Chondrocyte (in vitro differentiated cells): Measurements from ENCODE around the gene MYH10. TPM values are rescaled to one million over a fixed set of nuclear protein-coding genes. Genes with fewer than 3 reads are reported as not detected.

ENCODE experiments used
- DNase-seq: peaks from one replicate; pipeline ENCODE4 v3.0.0; 2021; ENCODE audit warnings: mixed read lengths, low spot score
- H3K27ac Mint-ChIP-seq: one replicate; pipeline ENCODE4 v1.8.0; 2021; ENCODE audit warnings: mild to moderate bottlenecking, moderate library complexity, mixed read lengths; ENCODE audit not compliant: unreplicated experiment
- H3K27me3 Mint-ChIP-seq: 2 replicates; pipeline ENCODE4 v1.8.0; 2021; ENCODE audit warnings: low read depth, mixed read lengths
- H3K36me3 Mint-ChIP-seq: 2 replicates; pipeline ENCODE4 v1.8.0; 2021; ENCODE audit warnings: low read depth, mixed read lengths
- H3K4me1 Mint-ChIP-seq: 2 replicates; pipeline ENCODE4 v1.8.0; 2021; ENCODE audit warnings: low read depth, mild to moderate bottlenecking, mixed read lengths
- H3K4me3 Mint-ChIP-seq: one replicate; pipeline ENCODE4 v1.8.0; 2021; ENCODE audit warnings: mild to moderate bottlenecking, moderate library complexity, mixed read lengths; ENCODE audit not compliant: unreplicated experiment
- H3K9me3 Mint-ChIP-seq: 2 replicates; pipeline ENCODE4 v1.8.0; 2021; ENCODE audit warnings: low read depth, mixed read lengths
- CTCF ChIP-seq: fragments of 200-600 bp; sonication (generic); IDR thresholded peaks from 2 replicates; pipeline ENCODE4 v1.5.0; 2021; ENCODE audit warnings: antibody characterized with exemption, mild to moderate bottlenecking, moderate library complexity
- total RNA-seq: library from RNA; stranded (reverse); gene quantifications from 3 replicates; pipeline ENCODE4 v1.2.1, GENCODE V29; 2021

Gene MYH10
- total RNA-seq, 1 donor from 2014 or later, result 296 TPM

- peak overlapping the region; percentile 66 for H3K27ac Mint-ChIP-seq
- no peak overlapping the region for H3K4me3 Mint-ChIP-seq
- peaks cover 32% of the 10 kb centered on the region for H3K36me3 Mint-ChIP-seq
- TF ChIP-seq CTCF, result no peak
- no peak for DNase-seq
- no peaks in the 10 kb centered on the region for H3K27me3 Mint-ChIP-seq
- peaks cover 31% of the 10 kb centered on the region for H3K4me1 Mint-ChIP-seq
- no peaks in the 10 kb centered on the region for H3K9me3 Mint-ChIP-seq
These were observed 161.5 kb downstream of the MYH10 start for GRCh38 chr17:8468980-8469379.

- Mint-ChIP-seq H3K9me3 (no peaks in the 10 kb centered on the region), H3K4me1 (peaks cover 40% of the 10 kb centered on the region), H3K27me3 (no peaks in the 10 kb centered on the region), H3K27ac (peak overlapping the region; percentile 66), H3K36me3 (peaks cover 29% of the 10 kb centered on the region), H3K4me3 (no peak overlapping the region)
- no peak for DNase-seq
- no peak for TF ChIP-seq CTCF
These were observed 162.4 kb downstream of the MYH10 start for GRCh38 chr17:8468127-8468526.

- no peak for DNase-seq
- Mint-ChIP-seq H3K4me1 (peaks cover 46% of the 10 kb centered on the region), H3K27me3 (no peaks in the 10 kb centered on the region), H3K36me3 (peaks cover 29% of the 10 kb centered on the region), H3K9me3 (no peaks in the 10 kb centered on the region), H3K4me3 (no peak overlapping the region), H3K27ac (peak overlapping the region; percentile 73)
- no peak for TF ChIP-seq CTCF
These were observed 163.0 kb downstream of the MYH10 start for GRCh38 chr17:8467527-8467926.

GRCh38 chr17:8466873-8467272, 163.7 kb downstream of the MYH10 start:
- Mint-ChIP-seq H3K4me3 (no peak overlapping the region), H3K36me3 (peaks cover 27% of the 10 kb centered on the region), H3K4me1 (peaks cover 50% of the 10 kb centered on the region), H3K27ac (peak overlapping the region; percentile 73), H3K9me3 (no peaks in the 10 kb centered on the region), H3K27me3 (no peaks in the 10 kb centered on the region)
- DNase-seq, result no peak
- TF ChIP-seq CTCF, result no peak

- TF ChIP-seq CTCF, result no peak
- Mint-ChIP-seq H3K36me3 (peaks cover 28% of the 10 kb centered on the region), H3K4me3 (no peak overlapping the region), H3K27ac (peak overlapping the region; percentile 70), H3K9me3 (no peaks in the 10 kb centered on the region), H3K27me3 (no peaks in the 10 kb centered on the region), H3K4me1 (peaks cover 53% of the 10 kb centered on the region)
- no peak for DNase-seq
These were observed 164.1 kb downstream of the MYH10 start for GRCh38 chr17:8466456-8466855.
